ENCODE measurements around the gene PRIM1. TPM values are rescaled to one million over a fixed set of nuclear protein-coding genes. Genes with fewer than 3 reads are reported as not detected.

Gene PRIM1
- total RNA-seq, 6 donors from 2014 or later: 3.5 to 19.9 (median 8.4) TPM

GRCh38 chr12:56699020-56699661 is 53.0 kb downstream of the PRIM1 start:
- Histone ChIP-seq H3K4me3 (no peak overlapping the region), H3K27me3 (no peaks in the 10 kb centered on the region), H3K27ac (peak overlapping the region in 2 of 4 donors; percentile 57 to 70), H3K9me3 (no peaks in the 10 kb centered on the region), H3K4me1 (no peaks in the 10 kb centered on the region), H3K36me3 (no peaks in the 10 kb centered on the region)
- ATAC-seq (ENCODE audit: low FRiP score in 2 of 2) (no peak), DNase-seq (no peak)
- 63 to 67% methylated on average over 3 of the region's 3 CpGs for WGBS, 2 donors
- TF ChIP-seq POLR2AphosphoS5 (IDR thresholded peaks at IDR 0.05): no peak
- no peak for TF ChIP-seq CTCF (IDR thresholded peaks at IDR 0.05)
- no peak for TF ChIP-seq POLR2A (IDR thresholded peaks at IDR 0.05)
- TF ChIP-seq EP300 (IDR thresholded peaks at IDR 0.05): no peak

GRCh38 chr12:56695327-56696101 is 56.6 kb downstream of the PRIM1 start:
- ATAC-seq (ENCODE audit: low FRiP score in 2 of 2): no peak
- H3K9me3 ChIP-seq: no peaks in the 10 kb centered on the region
- 82 to 91% methylated on average over 2 of the region's 2 CpGs for WGBS, 2 donors
- H3K4me3 ChIP-seq: no peak overlapping the region
- no peak overlapping the region for H3K27ac ChIP-seq
- no peaks in the 10 kb centered on the region for H3K4me1 ChIP-seq
- H3K27me3 ChIP-seq: no peaks in the 10 kb centered on the region
- DNase-seq: no peak
- H3K36me3 ChIP-seq: no peaks in the 10 kb centered on the region
- TF ChIP-seq CTCF (IDR thresholded peaks at IDR 0.05) (no peak), POLR2A (IDR thresholded peaks at IDR 0.05) (no peak), EP300 (IDR thresholded peaks at IDR 0.05) (no peak), POLR2AphosphoS5 (IDR thresholded peaks at IDR 0.05) (no peak)

- H3K4me1 ChIP-seq: peaks cover 2 to 5% (median 3%) of the 10 kb centered on the region in 4 donors
- no peak for ATAC-seq (ENCODE audit: low FRiP score in 2 of 2)
- no peaks in the 10 kb centered on the region for H3K9me3 ChIP-seq
- DNase-seq: no peak
- WGBS, 2 donors: 75 to 89% methylated on average over 5 of the region's 5 CpGs
- no peaks in the 10 kb centered on the region for H3K27me3 ChIP-seq
- no peaks in the 10 kb centered on the region for H3K36me3 ChIP-seq
- no peak for TF ChIP-seq EP300 (IDR thresholded peaks at IDR 0.05)
- no peak for TF ChIP-seq POLR2AphosphoS5 (IDR thresholded peaks at IDR 0.05)
- TF ChIP-seq CTCF (IDR thresholded peaks at IDR 0.05): no peak
- no peak for TF ChIP-seq POLR2A (IDR thresholded peaks at IDR 0.05)
- H3K4me3 ChIP-seq: no peak overlapping the region
- no peak overlapping the region for H3K27ac ChIP-seq
These were observed 58.0 kb downstream of the PRIM1 start for GRCh38 chr12:56694161-56694560.

GRCh38 chr12:56688846-56689109 is 63.3 kb downstream of the PRIM1 start:
- peak overlapping the region; percentile 98 to 100 (median 99) for H3K27ac ChIP-seq
- H3K9me3 ChIP-seq: no peaks in the 10 kb centered on the region
- no peaks in the 10 kb centered on the region for H3K36me3 ChIP-seq
- peaks cover 20 to 40% (median 33%) of the 10 kb centered on the region in 4 donors for H3K4me1 ChIP-seq
- no peak for TF ChIP-seq CTCF (IDR thresholded peaks at IDR 0.05)
- TF ChIP-seq EP300 (IDR thresholded peaks at IDR 0.05): no peak
- TF ChIP-seq POLR2A (IDR thresholded peaks at IDR 0.05): no peak
- TF ChIP-seq POLR2AphosphoS5 (IDR thresholded peaks at IDR 0.05): no peak
- 1 to 9% methylated on average over 7 of the region's 7 CpGs for WGBS, 2 donors
- ATAC-seq (ENCODE audit: low FRiP score in 2 of 2) (no peak), DNase-seq (peak in 1 of 2 donors; percentile 61)
- no peaks in the 10 kb centered on the region for H3K27me3 ChIP-seq
- H3K4me3 ChIP-seq: peak overlapping the region; percentile 30 to 89 (median 84)

Data from upper lobe of left lung (tissue), 6 donors.